ENCODE measurements around the gene GTF2IRD1.

GTF2IRD1 gene

GRCh38 chr7:74584160-74584954 lies 130.7 kb downstream of the GTF2IRD1 start:
- no peak for DNase-seq (ENCODE audit: extremely low read depth, insufficient read length)

GRCh38 chr7:74585844-74586243 lies 132.1 kb downstream of the GTF2IRD1 start:
- no peak for DNase-seq (ENCODE audit: extremely low read depth, insufficient read length)
- no peak overlapping the region for H3K4me3 ChIP-seq (replicated peaks; ENCODE audit: low read depth, low read length)
- H3K36me3 ChIP-seq (ENCODE audit: control insufficient read depth, insufficient read depth, low read length), result no peaks in the 10 kb centered on the region
- no peaks in the 10 kb centered on the region for H3K27me3 ChIP-seq (replicated peaks; ENCODE audit: control insufficient read depth, insufficient read depth, low read length)
- no peak for TF ChIP-seq CTCF (IDR thresholded peaks at IDR 0.05; ENCODE audit: insufficient read depth, low read length, poor library complexity, severe bottlenecking)

More at GRCh38 chr7:74584160-74584954, 130.7 kb downstream of the GTF2IRD1 start:
- no peak for TF ChIP-seq CTCF (IDR thresholded peaks at IDR 0.05; ENCODE audit: insufficient read depth, low read length, poor library complexity, severe bottlenecking)
- no peak overlapping the region for H3K4me3 ChIP-seq (replicated peaks; ENCODE audit: low read depth, low read length)
- no peaks in the 10 kb centered on the region for H3K27me3 ChIP-seq (replicated peaks; ENCODE audit: control insufficient read depth, insufficient read depth, low read length)
- H3K36me3 ChIP-seq (ENCODE audit: control insufficient read depth, insufficient read depth, low read length), result no peaks in the 10 kb centered on the region

GRCh38 chr7:74586258-74587175 lies 132.8 kb downstream of the GTF2IRD1 start:
- Histone ChIP-seq H3K4me3 (replicated peaks; ENCODE audit: low read depth, low read length) (no peak overlapping the region), H3K36me3 (ENCODE audit: control insufficient read depth, insufficient read depth, low read length) (no peaks in the 10 kb centered on the region), H3K27me3 (replicated peaks; ENCODE audit: control insufficient read depth, insufficient read depth, low read length) (no peaks in the 10 kb centered on the region)
- DNase-seq (ENCODE audit: extremely low read depth, insufficient read length), result no peak
- TF ChIP-seq CTCF (IDR thresholded peaks at IDR 0.05; ENCODE audit: insufficient read depth, low read length, poor library complexity, severe bottlenecking), result no peak

GRCh38 chr7:74587435-74588126 lies 133.9 kb downstream of the GTF2IRD1 start:
- H3K4me3 ChIP-seq (replicated peaks; ENCODE audit: low read depth, low read length), result peak overlapping the region; percentile 1
- H3K27me3 ChIP-seq (replicated peaks; ENCODE audit: control insufficient read depth, insufficient read depth, low read length), result no peaks in the 10 kb centered on the region
- no peak for TF ChIP-seq CTCF (IDR thresholded peaks at IDR 0.05; ENCODE audit: insufficient read depth, low read length, poor library complexity, severe bottlenecking)
- DNase-seq (ENCODE audit: extremely low read depth, insufficient read length), result peak; percentile 86
- no peaks in the 10 kb centered on the region for H3K36me3 ChIP-seq (ENCODE audit: control insufficient read depth, insufficient read depth, low read length)

- Histone ChIP-seq H3K27me3 (replicated peaks; ENCODE audit: control insufficient read depth, insufficient read depth, low read length) (no peaks in the 10 kb centered on the region), H3K36me3 (ENCODE audit: control insufficient read depth, insufficient read depth, low read length) (no peaks in the 10 kb centered on the region), H3K4me3 (replicated peaks; ENCODE audit: low read depth, low read length) (no peak overlapping the region)
- TF ChIP-seq CTCF (IDR thresholded peaks at IDR 0.05; ENCODE audit: insufficient read depth, low read length, poor library complexity, severe bottlenecking), result no peak
- no peak for DNase-seq (ENCODE audit: extremely low read depth, insufficient read length)
Observed at GRCh38 chr7:74590813-74591212, 137.1 kb downstream of the GTF2IRD1 start.
